ENCODE results near the gene ADISSP. TPM values are rescaled to one million over a fixed set of nuclear protein-coding genes. Genes with fewer than 3 reads are reported as not detected.

ADISSP gene
- total and polyA plus RNA-seq, 2 of the 13 experiments (the other 11 are each of a cell fraction or from before 2014, with no cell fraction given) = 38.3 to 90.6 TPM

DNA sequence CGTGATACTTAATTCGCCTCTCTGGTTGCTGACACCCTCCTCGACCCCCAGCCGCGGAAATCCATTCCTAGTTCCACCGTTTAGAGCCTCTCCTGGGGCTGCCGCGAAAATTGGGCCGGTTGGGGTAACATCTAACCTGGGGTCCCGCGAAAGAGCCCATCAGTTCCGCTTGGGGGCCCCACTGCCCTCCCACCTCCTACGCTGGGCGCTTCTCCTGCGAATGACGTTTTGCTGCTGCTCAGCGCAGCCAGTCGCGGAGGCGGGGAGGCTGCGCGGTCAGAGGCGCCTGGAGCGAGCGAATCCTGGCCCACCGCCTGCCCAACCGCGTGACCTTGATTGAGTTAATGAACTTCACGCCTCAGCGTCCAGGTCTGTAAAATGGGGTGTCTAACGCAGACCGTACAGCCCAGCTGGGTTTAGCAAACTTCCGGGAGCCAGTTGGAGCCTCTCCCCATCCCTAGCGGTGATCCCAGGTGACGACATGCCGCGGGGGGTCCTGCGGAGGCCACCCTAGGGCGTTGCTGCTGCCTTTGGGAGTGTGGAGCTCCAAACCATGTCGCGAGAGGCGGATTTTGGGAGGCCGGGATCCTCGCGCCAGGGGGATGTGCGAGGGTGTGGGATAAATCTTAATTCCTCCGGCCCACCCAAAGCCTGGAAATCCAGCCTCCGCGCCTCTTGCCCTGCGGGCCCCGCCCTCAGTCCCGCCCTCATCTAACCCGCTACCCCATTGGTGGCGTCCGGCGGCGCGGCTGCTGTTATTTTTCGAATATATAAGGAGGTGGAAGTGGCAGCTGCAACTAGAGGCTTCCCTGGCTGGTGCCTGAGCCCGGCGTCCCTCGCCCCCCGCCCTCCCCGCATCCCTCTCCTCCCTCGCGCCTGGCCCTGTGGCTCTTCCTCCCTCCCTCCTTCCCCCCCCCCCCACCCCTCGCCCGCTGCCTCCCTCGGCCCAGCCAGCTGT is 28.2 kb upstream of the ADISSP start, which contains the start of gene CDC25B (continued):
- TF ChIP-seq, protein P1, sequence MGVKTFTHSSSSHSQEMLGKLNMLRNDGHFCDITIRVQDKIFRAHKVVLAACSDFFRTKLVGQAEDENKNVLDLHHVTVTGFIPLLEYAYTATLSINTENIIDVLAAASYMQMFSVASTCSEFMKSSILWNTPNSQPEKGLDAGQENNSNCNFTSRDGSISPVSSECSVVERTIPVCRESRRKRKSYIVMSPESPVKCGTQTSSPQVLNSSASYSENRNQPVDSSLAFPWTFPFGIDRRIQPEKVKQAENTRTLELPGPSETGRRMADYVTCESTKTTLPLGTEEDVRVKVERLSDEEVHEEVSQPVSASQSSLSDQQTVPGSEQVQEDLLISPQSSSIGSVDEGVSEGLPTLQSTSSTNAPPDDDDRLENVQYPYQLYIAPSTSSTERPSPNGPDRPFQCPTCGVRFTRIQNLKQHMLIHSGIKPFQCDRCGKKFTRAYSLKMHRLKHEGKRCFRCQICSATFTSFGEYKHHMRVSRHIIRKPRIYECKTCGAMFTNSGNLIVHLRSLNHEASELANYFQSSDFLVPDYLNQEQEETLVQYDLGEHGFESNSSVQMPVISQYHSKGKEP (CRISPR knock-in tag; IDR thresholded peaks at IDR 0.05) = no peak
- TF ChIP-seq FOXA1 (IDR thresholded peaks at IDR 0.05) (no peak), FOXA1 (CRISPR knock-in tag; IDR thresholded peaks at IDR 0.05) (peak; percentile 77), ZBTB1 (CRISPR knock-in tag; IDR thresholded peaks at IDR 0.05; ENCODE audit: borderline replicate concordance) (no peak), RCOR2 (CRISPR knock-in tag; IDR thresholded peaks at IDR 0.05) (peak; percentile 91; the same call in 1 of the 2 replicates), ZFX (CRISPR knock-in tag; IDR thresholded peaks at IDR 0.05; ENCODE audit: low read depth) (peak; percentile 85), ELF1 (CRISPR knock-in tag; IDR thresholded peaks at IDR 0.05) (peak; percentile 77), ATAD3A (CRISPR knock-in tag; IDR thresholded peaks at IDR 0.05) (no peak; the same call in 1 of the 2 replicates), AKAP8 (CRISPR knock-in tag; IDR thresholded peaks at IDR 0.05) (no peak), ZNF260 (CRISPR knock-in tag; IDR thresholded peaks at IDR 0.05; ENCODE audit: borderline replicate concordance, low read depth) (no peak), SATB2 (CRISPR knock-in tag; IDR thresholded peaks at IDR 0.05) (no peak), SUZ12 (IDR thresholded peaks at IDR 0.05; ENCODE audit: low read depth, low read length) (no peak), ZNF615 (CRISPR knock-in tag; IDR thresholded peaks at IDR 0.05; ENCODE audit: borderline replicate concordance) (no peak), ZNF563 (CRISPR knock-in tag; IDR thresholded peaks at IDR 0.05) (no peak; the same call in 1 of the 2 replicates), NFIB (CRISPR knock-in tag; IDR thresholded peaks at IDR 0.05; ENCODE audit: borderline replicate concordance) (no peak)
- TF ChIP-seq, protein P2, sequence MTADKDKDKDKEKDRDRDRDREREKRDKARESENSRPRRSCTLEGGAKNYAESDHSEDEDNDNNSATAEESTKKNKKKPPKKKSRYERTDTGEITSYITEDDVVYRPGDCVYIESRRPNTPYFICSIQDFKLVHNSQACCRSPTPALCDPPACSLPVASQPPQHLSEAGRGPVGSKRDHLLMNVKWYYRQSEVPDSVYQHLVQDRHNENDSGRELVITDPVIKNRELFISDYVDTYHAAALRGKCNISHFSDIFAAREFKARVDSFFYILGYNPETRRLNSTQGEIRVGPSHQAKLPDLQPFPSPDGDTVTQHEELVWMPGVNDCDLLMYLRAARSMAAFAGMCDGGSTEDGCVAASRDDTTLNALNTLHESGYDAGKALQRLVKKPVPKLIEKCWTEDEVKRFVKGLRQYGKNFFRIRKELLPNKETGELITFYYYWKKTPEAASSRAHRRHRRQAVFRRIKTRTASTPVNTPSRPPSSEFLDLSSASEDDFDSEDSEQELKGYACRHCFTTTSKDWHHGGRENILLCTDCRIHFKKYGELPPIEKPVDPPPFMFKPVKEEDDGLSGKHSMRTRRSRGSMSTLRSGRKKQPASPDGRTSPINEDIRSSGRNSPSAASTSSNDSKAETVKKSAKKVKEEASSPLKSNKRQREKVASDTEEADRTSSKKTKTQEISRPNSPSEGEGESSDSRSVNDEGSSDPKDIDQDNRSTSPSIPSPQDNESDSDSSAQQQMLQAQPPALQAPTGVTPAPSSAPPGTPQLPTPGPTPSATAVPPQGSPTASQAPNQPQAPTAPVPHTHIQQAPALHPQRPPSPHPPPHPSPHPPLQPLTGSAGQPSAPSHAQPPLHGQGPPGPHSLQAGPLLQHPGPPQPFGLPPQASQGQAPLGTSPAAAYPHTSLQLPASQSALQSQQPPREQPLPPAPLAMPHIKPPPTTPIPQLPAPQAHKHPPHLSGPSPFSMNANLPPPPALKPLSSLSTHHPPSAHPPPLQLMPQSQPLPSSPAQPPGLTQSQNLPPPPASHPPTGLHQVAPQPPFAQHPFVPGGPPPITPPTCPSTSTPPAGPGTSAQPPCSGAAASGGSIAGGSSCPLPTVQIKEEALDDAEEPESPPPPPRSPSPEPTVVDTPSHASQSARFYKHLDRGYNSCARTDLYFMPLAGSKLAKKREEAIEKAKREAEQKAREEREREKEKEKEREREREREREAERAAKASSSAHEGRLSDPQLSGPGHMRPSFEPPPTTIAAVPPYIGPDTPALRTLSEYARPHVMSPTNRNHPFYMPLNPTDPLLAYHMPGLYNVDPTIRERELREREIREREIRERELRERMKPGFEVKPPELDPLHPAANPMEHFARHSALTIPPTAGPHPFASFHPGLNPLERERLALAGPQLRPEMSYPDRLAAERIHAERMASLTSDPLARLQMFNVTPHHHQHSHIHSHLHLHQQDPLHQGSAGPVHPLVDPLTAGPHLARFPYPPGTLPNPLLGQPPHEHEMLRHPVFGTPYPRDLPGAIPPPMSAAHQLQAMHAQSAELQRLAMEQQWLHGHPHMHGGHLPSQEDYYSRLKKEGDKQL (CRISPR knock-in tag; IDR thresholded peaks at IDR 0.05; ENCODE audit: low read depth) = no peak
- TF ChIP-seq, protein P3, sequence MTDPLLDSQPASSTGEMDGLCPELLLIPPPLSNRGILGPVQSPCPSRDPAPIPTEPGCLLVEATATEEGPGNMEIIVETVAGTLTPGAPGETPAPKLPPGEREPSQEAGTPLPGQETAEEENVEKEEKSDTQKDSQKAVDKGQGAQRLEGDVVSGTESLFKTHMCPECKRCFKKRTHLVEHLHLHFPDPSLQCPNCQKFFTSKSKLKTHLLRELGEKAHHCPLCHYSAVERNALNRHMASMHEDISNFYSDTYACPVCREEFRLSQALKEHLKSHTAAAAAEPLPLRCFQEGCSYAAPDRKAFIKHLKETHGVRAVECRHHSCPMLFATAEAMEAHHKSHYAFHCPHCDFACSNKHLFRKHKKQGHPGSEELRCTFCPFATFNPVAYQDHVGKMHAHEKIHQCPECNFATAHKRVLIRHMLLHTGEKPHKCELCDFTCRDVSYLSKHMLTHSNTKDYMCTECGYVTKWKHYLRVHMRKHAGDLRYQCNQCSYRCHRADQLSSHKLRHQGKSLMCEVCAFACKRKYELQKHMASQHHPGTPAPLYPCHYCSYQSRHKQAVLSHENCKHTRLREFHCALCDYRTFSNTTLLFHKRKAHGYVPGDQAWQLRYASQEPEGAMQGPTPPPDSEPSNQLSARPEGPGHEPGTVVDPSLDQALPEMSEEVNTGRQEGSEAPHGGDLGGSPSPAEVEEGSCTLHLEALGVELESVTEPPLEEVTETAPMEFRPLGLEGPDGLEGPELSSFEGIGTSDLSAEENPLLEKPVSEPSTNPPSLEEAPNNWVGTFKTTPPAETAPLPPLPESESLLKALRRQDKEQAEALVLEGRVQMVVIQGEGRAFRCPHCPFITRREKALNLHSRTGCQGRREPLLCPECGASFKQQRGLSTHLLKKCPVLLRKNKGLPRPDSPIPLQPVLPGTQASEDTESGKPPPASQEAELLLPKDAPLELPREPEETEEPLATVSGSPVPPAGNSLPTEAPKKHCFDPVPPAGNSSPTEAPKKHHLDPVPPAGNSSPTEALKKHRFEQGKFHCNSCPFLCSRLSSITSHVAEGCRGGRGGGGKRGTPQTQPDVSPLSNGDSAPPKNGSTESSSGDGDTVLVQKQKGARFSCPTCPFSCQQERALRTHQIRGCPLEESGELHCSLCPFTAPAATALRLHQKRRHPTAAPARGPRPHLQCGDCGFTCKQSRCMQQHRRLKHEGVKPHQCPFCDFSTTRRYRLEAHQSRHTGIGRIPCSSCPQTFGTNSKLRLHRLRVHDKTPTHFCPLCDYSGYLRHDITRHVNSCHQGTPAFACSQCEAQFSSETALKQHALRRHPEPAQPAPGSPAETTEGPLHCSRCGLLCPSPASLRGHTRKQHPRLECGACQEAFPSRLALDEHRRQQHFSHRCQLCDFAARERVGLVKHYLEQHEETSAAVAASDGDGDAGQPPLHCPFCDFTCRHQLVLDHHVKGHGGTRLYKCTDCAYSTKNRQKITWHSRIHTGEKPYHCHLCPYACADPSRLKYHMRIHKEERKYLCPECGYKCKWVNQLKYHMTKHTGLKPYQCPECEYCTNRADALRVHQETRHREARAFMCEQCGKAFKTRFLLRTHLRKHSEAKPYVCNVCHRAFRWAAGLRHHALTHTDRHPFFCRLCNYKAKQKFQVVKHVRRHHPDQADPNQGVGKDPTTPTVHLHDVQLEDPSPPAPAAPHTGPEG (CRISPR knock-in tag; IDR thresholded peaks at IDR 0.05) = no peak

All from HepG2 (cell line).